NCI-H1092 treated with DMSO at 0.1 percent for 48 hours (cell line): ENCODE measurements around the gene ADM2.
"Not testable (repeated sequence)": the region's sequence is repeated elsewhere in the genome, so short reads cannot be mapped to it uniquely, and the experiment has no call there.

Experiments used
- DNase-seq: peaks from one replicate; lab custom pipeline; 2025; lab: John Stamatoyannopoulos, UW

The ADM2 gene

GRCh38 chr22:50506611-50507420 lies 25.5 kb downstream of the ADM2 start:
- no peak for DNase-seq

- DNase-seq, result peak; percentile 63
These were observed 26.2 kb downstream of the ADM2 start, which contains the start of gene LMF2 for GRCh38 chr22:50507421-50507990. LMF2 (minus strand) TSS chr22:50507702; CDS start chr22:50507675, 27 bp downstream.

GRCh38 chr22:50507991-50508884 lies 26.9 kb downstream of the ADM2 start, which contains the start of gene NCAPH2:
NCAPH2 (plus strand) TSS chr22:50508224; CDS start chr22:50508338, 114 bp downstream.
- DNase-seq, result peak; percentile 73

- DNase-seq, result no peak
These were observed 27.6 kb downstream of the ADM2 start for GRCh38 chr22:50508897-50509296.

GRCh38 chr22:50513175-50513574 lies 31.8 kb downstream of the ADM2 start:
- DNase-seq, result no peak

- no peak for DNase-seq
These were observed 34.7 kb downstream of the ADM2 start for GRCh38 chr22:50516068-50516467.

- DNase-seq, result no peak
These were observed 35.5 kb downstream of the ADM2 start for GRCh38 chr22:50516891-50517290.

- no peak for DNase-seq
These were observed 36.3 kb downstream of the ADM2 start for GRCh38 chr22:50517495-50518260.

- DNase-seq, result no peak
These were observed 37.3 kb downstream of the ADM2 start for GRCh38 chr22:50518606-50519005.

- no peak for DNase-seq
These were observed 37.8 kb downstream of the ADM2 start for GRCh38 chr22:50519151-50519550.

GRCh38 chr22:50520184-50520583 lies 38.8 kb downstream of the ADM2 start:
- not testable (repeated sequence) for DNase-seq

- no peak for DNase-seq
These were observed 39.6 kb downstream of the ADM2 start for GRCh38 chr22:50520826-50521453.

- DNase-seq, result no peak
These were observed 40.4 kb downstream of the ADM2 start for GRCh38 chr22:50521710-50522109.

- DNase-seq, result no peak
These were observed 41.0 kb downstream of the ADM2 start for GRCh38 chr22:50522208-50522805.

GRCh38 chr22:50522806-50523438 lies 41.6 kb downstream of the ADM2 start:
- DNase-seq, result no peak

GRCh38 chr22:50523458-50523805 lies 42.1 kb downstream of the ADM2 start:
- no peak for DNase-seq

GRCh38 chr22:50523806-50524675 lies 42.7 kb downstream of the ADM2 start:
- no peak for DNase-seq

GRCh38 chr22:50524676-50525103 lies 43.3 kb downstream of the ADM2 start:
- no peak for DNase-seq
